T-helper 1 cell (primary cell): Measurements from ENCODE around the gene RXFP2.

Source experiments
- DNase-seq, 5 donors: peaks; one replicate each; pipeline ENCODE4 v3.0.0-alpha.2; 2012 to 2020

RXFP2 gene

DNA sequence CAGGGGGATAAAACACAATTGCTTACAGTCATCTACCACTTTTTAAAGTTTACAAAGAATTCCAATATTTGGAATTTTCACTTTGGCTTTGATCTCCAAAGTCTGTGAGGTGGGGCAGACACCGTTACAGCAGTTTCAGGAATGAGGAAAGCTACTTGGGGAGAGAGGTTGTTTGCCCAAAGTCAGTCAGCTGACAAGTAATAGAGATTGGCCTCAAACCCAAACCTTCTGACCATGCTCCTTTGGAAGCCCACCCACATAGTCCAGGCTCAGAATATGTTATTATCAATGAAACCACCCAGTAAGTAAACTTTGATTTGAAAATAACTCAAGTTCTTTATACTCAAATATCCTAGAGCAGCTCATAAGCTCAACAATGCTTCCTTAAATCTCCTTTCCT lies 29.0 kb downstream of the RXFP2 start:
- no peak for DNase-seq

DNA sequence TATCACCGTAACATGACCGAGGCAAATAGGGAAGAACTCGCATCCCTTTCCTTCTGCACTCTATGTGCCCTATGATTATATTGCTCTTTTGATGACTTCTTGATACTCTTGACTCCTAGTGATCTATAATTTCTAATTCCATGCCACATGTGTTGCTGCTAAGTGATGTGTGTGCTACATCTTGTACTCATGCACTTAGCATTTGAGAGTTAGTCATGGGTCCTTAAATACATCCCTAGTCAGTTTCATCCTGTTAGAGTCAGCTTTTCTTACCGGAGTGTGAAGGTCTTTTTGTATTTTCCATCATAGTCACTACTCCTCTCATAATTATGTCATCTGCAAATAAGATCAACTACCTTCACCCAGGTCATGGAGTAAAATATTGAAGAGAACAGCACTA lies 30.2 kb downstream of the RXFP2 start:
- no peak for DNase-seq

GRCh38 chr13:31772231-31772630 lies 32.9 kb downstream of the RXFP2 start:
- no peak for DNase-seq

DNA sequence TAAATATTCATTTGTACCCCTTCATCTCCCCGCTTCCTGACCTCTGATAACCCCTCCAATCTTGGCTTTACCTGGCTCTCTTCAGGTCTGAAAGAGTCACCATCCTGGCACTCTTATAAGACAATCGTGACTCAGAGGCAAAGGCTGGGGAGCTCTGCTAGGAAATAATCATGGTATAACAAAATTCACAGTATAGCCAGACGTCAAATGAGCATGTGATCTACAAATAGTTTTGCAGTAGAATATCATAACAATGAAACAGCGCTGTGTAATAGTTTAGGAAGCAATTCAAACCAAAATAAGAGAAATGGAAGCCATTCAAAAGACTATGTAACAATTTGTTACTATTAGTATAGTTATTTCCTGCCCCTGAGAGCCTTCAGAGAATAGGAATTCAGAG lies 34.2 kb downstream of the RXFP2 start:
- DNase-seq, result no peak

GRCh38 chr13:31774186-31774750 lies 34.9 kb downstream of the RXFP2 start:
- DNase-seq, result no peak

DNA sequence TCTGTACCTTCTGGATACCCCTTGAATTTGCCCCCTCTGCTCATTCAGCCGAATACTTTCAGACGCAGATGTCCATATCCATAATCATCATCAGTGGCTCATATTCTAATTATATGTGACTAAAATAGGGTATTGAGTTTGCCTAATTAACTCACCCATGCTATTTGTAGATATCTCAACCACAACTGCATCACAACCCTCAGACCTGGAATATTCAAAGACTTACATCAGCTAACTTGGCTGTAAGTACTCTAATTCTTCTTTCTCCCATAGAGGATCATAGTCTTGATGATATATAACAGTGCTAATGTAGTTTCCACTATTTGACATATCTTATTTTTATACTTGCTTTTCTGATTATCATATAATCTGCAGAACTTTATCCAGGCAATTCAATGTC lies 35.8 kb downstream of the RXFP2 start:
- DNase-seq, result no peak

DNA sequence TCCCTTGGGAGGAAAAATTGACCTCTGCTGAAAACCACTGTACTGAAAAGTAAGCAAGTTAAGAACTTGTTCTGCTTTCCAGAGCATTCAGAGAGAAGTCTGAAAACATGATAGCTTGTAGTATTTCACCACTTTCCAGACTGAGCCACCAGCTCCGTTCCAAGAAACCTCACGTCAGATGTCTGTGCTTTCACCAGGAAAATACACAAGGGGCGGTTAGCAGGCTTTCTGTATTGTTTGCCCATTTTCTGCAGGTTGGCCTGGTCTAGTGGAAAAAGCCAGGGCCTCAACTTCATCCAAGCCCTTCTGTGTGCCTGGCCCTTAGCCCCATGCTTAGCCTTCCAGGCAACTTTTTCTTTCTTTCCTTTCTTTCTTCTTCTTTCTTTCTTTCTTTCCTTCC lies 36.4 kb downstream of the RXFP2 start:
- no peak for DNase-seq

DNA sequence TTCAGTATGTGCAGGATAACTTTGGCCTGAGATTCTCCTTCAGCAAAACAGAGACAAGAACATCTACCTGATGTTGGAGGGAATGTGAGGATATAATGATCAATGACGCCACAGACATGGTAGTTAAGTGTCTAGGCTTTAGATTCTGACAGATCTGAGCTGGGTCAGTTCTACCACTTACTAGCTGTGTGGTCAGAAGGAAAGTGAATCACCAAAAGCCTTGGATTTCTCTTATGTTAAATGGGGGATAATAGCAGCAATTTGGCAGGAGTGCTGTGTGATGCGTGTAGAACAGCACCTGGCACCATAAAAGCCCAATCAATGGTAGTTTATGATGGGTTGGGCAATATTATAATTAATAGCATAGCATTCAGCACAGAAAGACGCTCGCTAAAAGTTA lies 41.7 kb downstream of the RXFP2 start:
- DNase-seq, result no peak

- no peak for DNase-seq
Measured at GRCh38 chr13:31786011-31786410, 46.7 kb downstream of the RXFP2 start.

- no peak for DNase-seq
Measured at GRCh38 chr13:31790992-31791391, 51.7 kb downstream of the RXFP2 start.

DNA sequence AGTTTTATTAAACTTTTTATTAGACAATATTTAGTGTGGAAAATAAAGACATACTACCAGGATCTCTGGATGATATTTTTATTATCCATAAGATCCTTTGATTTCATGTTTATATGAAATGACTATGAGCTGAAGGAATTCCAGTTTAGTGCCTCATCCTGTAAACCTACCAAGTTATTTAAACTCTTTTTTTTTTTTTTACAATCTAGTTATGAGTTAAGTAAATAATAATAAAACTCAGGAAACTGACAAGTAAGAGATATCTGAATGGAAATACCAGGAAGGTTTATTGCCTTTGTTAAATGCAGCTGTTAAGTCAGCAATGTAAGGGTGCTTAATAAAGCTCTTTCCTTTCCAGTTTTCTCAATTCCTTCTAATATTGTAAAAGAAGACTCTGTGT lies 53.9 kb downstream of the RXFP2 start:
- no peak for DNase-seq

- no peak for DNase-seq
Measured at GRCh38 chr13:31794452-31794851, 55.1 kb downstream of the RXFP2 start.

GRCh38 chr13:31797154-31797775 lies 57.9 kb downstream of the RXFP2 start:
- no peak for DNase-seq

GRCh38 chr13:31798189-31798588 lies 58.9 kb downstream of the RXFP2 start:
- DNase-seq, result no peak

DNA sequence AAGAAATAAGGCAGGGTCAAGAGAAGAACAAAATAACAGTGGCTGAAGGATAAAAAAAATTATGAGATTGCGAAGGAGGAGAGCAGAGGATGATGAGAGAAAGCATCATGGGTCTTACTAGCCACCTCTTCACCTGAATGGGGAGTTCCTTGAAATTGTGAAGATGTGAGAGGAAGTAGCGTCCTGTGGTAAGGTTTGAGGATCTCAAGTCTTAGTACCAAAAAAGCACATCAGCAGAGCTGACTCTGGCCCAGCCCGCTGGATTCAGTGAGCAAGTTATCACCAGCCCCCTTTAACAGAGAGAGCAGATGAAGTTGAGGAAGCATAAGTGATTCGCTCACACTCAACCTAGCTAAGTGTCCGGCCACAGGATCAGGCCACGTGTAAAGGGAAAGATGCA lies 61.8 kb downstream of the RXFP2 start:
- no peak for DNase-seq

- no peak for DNase-seq
Measured at GRCh38 chr13:31803311-31803710, 64.0 kb downstream of the RXFP2 start.

DNA sequence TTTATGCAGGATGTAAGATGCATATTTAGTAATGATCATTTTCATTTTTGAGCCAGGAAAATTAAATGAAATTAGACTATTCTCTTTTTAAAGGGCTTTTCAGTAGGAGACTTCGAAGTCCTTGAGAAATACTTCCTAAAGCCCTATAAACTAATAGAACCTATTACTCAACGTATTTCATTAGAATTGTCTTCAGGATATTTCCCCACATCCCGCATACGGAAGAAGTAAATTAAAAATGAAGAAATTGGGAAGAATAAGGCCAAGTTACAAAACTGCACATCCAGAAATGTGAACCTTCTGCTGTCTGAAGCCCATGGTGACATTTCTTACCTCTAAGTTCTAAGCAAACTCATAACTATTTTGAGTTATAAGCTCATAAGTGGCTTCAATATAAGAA lies 66.5 kb downstream of the RXFP2 start:
- DNase-seq, result no peak

DNA sequence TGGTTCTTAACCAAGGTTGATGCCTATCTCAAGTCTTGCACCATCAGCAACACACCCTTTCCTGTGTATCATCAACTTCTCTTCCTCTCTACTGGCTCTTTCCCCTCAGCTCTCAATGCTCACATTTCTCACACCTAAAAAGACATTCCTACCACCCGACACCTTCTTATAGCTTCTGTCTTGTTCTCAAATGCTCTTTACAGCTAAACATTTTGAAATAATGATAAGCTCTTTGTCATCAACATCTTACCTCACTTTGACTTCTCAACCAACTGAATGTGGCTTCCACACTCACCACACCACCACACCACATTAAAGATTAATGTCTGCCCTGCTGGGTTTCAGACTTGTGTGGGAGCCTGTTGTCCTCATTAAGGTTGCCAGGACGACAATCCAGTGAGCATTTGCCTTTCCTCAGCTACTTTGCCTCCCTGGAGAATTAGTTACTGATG lies 67.8 kb downstream of the RXFP2 start:
- DNase-seq, result peak in 4 of 5 donors; percentile 3 to 41 (median 20)

GRCh38 chr13:31814536-31814935 lies 75.2 kb downstream of the RXFP2 start:
- no peak for DNase-seq

DNA sequence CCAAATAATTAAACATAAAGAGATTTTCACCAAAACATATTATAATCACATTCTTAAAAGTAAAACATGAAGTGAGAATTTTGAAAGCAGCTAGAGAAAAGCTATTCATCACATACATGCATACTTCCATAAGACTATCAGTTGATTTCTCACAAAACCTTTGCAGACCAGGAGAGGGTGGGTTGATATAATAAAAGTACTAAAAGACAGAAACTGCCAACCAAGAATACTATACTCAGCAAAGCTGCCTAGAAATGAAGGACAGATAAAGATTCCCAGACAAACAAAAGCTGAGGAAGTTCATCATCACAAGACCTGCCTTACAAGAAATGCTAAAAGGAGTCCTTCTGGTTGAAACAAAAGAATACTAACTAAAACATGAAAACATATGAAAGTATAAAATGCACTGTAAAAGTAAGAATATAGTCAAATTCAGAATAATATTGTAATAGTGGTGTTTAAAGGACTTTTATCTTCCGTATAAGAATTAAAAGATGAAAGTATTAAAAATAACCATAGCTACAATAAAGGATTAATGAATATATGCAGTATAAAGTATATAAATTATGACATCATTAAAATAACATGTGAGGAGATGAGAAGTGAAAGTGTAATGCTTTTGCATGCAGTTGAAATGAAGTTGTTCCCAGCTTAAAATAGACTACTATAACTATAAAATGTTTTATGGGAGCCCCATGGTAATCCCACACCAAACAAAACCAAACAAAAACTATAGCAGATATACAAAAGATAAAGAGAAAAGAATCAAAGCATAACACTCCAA lies 76.2 kb downstream of the RXFP2 start:
- DNase-seq, result no peak

- DNase-seq, result no peak
Measured at GRCh38 chr13:31818236-31818635, 78.9 kb downstream of the RXFP2 start.

GRCh38 chr13:31824705-31825517 lies 85.6 kb downstream of the RXFP2 start:
- DNase-seq, result peak in 1 of 5 donors; percentile 6

- no peak for DNase-seq
Measured at GRCh38 chr13:31826521-31826920, 87.2 kb downstream of the RXFP2 start.
